Inflammatory macrophage (primary cell): ENCODE measurements around the gene TRPV2.
A peak's percentile ranks its signal among the peaks of the same experiment; 100 is the strongest.

Source experiments
- DNase-seq, 2 donors: peaks; one replicate each; pipeline ENCODE4 v3.0.0-alpha.2; 2020 to 2022

TRPV2 gene

DNA sequence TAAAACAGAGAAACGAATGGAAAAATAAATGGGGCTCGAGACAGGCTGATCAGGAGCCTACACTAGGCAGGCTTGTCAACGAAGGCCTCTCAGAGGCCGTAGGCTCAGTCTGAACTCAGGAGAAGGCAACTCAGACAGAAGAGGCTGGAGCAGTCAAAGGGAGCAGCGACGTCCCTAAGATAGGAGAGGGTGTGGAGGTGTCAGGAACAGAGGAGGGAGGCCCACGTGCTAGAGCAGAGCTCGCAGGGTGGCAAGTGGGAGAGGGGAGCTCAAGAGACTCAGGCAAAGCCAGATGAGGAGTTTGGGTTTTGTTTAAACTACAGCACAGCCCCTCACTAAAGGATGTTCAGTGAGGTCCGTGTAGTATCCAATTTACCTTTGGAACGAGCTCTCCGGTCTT lies 43.9 kb downstream of the TRPV2 start:
- DNase-seq, result no peak

- DNase-seq, result no peak
Measured at GRCh38 chr17:16459855-16460550, 44.6 kb downstream of the TRPV2 start.

DNA sequence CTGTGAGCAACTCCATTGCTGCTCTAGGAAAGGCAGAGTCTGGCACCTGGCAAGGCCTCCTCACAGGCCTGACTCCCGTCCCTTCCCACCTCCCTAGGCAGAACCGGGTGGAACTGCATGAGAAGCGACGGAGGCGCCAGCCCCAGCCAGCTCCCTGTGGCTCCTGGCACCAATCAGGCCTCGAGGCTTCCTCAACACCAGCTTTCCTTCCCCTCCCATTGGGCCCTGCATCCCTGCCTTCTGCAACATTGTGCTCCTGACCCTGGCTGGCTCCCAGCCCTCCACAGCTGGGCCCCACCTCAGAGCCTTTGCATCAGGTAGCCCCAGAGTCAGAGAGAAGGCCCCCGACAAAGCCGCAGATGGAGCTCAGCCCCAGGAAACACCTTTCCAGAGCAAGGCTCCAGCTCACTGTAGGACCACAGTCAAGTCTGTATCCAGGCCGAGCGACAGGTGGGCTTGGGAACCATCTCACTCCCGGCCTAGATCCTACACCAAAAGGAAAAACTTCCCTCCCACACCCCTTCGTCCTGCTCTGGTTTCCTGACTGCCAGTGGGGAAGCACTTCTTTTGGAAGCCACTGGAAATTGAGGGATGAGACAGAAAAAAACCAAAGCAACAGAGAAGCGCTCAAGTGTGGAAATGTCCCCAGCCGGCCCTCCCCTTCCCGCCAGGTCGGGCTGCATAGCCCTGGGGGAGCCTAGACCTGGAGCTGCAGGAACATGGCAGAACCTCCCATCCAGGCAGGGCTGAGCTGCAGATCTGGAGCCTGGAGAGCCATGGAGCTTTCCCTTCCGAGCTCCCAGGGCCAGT lies 45.6 kb downstream of the TRPV2 start:
- no peak for DNase-seq

GRCh38 chr17:16461606-16461866 lies 46.2 kb downstream of the TRPV2 start:
- DNase-seq, result no peak

- DNase-seq, result no peak
Measured at GRCh38 chr17:16462070-16462864, 46.9 kb downstream of the TRPV2 start.

DNA sequence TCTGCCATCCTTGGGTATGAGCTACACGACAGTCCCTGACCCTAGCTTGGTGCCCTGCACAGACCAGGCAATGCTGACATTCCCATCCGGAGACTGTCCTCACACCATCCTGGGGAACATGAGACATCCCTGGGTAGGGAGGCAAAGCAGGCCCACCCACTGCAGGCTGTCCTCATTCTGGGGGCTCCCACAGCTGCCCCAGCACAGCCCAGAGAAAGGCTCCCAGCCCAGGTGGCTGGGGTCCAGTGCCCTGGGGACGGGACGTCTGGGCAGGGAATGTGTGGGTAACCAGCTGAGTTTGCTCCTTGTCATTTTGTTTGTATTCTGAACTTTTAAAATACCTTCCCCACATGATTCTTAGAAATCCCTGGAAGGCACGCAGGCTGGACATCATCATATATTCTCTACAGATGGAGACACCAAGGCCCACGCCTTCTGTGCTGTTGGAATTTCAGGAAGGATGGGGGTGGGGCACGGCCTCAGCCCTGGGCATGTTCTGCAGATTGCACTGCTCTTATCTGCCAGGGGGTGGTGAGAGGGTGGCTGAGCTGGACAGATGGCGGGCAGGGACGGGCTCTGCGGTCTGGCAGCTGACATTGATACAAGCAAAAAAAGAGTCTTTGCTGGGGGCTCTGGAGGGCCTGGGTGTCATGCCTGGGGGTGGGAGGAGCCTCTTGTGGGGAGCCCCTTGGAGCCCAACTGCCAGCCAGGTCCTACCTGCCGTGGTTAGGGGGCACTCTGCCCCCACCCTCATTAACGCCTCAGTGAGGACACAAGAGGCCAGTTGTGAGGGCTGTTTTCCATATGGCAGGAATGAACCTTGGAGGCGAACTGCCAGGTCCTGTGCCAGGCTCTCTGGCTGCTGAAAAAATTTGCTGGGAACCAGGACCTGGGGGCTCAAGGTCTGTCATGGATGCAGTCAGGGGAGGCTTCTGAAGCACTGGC lies 48.3 kb downstream of the TRPV2 start:
- no peak for DNase-seq

- DNase-seq, result no peak
Measured at GRCh38 chr17:16464303-16465051, 49.1 kb downstream of the TRPV2 start.

GRCh38 chr17:16465052-16465312 lies 49.6 kb downstream of the TRPV2 start:
- no peak for DNase-seq

DNA sequence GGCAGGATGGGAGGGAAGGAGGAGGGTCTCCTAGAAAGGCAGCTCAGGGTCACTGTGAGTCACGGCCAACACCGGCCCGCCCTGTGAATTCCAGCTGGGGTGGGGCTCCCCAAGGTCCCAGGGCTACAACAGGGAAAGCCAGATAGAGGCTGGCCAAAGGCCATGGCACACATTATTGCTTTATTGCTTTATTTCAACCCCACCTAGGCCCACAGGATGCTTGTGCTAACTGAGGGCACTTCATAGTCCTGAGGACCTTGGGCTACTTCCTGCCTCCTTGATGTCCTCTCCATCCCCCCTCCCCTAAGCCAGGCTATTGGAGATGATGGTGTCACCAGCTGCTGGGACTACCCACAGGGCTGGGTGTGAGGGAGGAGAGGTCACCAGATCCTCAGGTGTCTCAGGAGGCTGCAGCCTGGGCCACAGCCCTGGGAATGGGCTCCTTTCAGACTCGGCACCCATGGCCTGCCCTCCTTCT lies 50.5 kb downstream of the TRPV2 start:
- DNase-seq, result no peak

DNA sequence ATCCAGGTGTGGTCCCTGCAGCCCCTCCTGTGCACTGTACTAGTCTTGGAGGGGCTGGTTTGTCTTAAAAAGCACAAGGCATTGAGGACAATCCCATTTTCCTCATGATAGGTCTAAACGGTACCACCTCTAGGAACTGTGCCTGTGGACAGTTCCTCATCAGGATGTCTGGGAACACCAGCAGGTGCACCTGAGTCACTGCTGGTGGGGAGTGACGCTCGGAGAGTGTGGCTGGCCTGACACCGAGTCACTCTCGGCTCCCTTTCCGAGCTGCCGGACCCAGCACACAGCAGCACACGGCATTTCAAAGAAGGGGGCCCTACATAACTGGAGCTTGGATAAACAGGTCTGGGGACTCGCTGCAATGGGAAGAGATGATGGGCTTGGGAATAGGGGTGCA lies 51.0 kb downstream of the TRPV2 start:
- no peak for DNase-seq

DNA sequence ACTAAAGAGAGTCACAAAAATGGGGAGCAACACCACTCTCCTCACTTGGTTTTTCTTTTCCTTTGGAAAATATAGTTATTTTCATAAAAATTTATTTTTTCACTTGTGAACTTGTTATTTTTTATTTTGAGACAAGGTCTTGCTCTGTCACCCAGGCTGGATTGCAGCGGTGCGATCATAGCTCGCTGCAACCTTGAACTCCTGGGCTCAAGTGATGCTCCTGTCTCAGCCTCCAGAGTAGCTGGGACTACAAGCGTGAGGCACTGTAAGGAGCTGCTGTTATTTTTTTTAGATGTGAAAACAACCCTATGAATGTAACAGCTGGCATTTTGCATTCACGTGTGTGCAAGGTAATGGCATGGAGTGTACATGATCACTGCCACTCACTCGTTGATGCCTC lies 51.7 kb downstream of the TRPV2 start:
- DNase-seq, result no peak

DNA sequence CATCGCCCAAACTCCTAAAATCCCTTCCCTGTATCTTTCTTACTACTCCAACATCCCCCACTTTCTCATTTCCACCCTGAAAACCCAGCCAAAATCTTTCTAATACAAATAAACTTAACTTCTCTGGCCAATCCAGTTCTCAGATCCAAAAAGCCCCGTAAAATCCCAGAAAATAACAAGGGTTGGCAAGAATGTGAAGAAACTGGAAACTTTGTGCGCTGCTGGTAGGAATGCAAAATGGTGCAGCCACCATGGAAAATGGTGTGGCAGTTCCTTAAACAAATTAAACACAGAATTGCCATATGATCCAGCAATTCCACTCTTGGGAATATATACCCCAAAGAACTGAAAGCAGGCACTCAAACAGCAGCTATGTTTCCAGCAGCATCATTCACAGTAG lies 52.5 kb downstream of the TRPV2 start:
- no peak for DNase-seq

DNA sequence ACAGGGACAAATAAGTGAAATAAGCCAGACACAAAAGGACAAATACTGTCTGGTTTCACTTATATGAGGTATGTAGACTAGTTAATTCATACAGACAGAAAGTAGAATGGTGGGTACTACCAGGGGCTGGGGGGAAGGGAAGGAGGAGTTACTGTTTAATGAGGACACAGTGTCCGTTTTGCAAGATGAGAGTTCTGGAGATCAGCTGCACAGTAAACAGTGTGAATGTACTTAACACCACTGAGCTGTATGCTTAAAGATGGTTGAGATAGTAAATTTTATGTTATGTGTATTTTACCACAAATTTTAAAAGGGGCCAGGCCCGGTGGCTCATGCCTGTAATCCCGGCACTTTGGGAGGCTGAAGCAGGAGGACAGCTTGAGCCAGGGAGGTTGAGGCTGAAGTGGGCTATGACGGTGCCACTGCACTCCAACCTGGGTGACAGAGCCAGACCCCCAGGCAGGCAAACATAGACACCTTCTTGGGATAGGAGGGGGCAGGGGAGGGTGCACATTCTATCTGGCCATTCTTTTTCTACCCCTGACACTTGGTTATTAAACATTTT lies 53.1 kb downstream of the TRPV2 start:
- no peak for DNase-seq

- DNase-seq, result no peak
Measured at GRCh38 chr17:16470265-16470664, 54.9 kb downstream of the TRPV2 start.

- DNase-seq, result no peak
Measured at GRCh38 chr17:16471295-16471694, 55.9 kb downstream of the TRPV2 start.

DNA sequence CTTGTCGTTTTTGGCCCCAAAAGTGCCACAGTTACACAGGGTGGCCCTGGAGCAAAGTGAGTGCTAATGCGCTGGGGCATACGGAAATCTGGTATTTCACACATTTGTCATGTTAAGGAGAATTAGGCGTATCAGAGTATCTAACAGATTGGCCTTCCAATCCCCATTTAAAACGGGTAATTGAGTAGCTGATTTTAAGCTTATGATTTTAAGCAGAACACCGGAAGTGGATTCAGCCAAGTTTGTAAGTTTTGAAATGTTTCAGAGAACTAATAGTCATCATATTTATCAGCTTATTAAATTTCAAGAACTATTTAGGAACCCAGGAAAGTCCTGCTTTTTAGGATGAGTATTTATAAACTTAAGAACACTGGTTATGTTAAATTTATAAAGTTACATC lies 57.2 kb downstream of the TRPV2 start:
- DNase-seq, result no peak

DNA sequence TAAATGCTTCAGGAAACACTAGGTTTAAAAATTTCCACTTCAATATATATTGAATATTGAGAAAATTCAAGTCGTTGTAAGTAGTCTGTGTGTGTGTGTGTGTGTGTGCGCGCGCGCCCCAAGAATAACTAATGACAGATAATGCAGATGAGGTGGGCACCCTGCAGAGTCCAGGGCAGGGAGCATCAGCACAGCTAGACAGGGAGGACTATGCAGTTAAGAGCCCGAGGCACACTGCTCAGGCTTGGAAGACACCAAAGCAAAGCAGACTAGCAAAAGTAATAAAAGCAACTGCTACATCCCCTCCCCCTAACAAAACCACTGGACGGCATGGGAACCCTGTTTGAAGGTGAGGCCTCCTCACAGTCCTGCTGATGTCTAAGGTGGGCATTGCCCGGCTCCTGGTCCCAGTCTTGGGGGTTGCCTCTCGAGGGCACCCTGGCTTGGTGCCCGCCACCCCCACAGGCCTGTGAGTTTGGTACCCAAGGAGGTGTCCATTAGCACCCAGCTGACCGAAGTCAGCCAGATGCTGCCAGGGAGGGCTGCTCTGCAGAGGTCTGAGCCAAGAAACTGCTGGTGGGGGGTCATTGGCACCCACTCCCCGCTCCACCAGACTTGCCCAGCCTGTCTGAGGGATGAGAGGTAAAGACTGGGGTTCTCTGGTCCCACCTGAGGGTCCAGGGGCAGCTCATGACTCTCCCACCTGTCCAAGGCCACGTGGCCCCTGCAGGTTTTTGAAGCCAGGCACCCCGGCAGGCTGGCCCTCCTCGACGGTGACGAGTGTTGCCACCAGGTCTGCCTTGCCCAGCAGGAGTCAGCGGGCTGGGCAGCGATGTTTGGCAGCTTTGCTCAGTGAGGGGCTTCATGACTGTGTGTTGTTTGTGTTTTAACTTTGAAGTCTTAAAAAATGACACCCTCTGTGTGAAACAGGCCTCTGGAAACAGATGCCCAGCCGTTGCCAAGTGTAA lies 58.0 kb downstream of the TRPV2 start:
- no peak for DNase-seq

DNA sequence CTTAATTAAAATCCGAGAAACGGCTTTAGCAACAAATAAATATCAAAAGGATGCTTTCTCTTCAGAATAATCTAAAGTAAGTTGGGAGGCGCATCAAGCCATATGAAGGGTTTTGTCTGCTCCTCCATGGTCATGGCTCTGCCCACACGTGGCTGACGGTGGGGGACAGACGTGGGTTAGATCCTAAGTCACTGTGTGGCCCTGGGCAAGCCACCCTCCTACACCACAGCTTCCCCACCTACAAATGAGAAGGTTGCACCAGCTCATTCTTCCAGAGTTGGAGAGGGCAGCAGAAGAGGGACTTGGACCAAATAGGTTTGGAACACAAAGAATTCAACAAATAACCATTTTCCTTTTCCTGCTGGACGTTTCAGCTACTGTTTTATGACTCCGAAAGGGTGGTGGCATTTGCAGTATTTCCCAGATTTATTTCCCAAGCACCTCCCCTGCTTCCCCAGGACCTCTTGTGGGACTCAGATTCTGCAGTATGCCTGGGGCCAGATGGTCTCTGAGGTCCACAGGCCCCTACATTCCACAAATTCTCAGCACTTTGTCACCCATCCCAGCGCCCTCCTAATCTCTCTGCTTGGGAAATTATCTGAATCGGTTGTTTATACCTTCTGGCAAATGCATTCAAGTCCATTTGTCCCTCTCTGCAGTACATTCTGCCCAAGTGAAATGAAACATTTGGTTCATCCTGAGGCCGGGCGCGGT lies 58.8 kb downstream of the TRPV2 start:
- peak in 1 of 2 donors; percentile 20 for DNase-seq

GRCh38 chr17:16475179-16475704 lies 59.9 kb downstream of the TRPV2 start:
- DNase-seq, result peak in 1 of 2 donors; percentile 52
